Suprapubic skin (tissue), 4 donors: ENCODE data around the gene GALNT2.

Experiments used
- CTCF ChIP-seq, 2 donors: fragments of 200-600 bp in 1 of 2; fragments of 450-650 bp in 1 of 2; sonication (generic) in 1 of 2; IDR thresholded peaks; one replicate each; pipeline ENCODE4 v1.5.1; 2016 to 2019; ENCODE audit warnings: antibody characterized with exemption in 2 of 2, mild to moderate bottlenecking in 1 of 2, moderate library complexity in 1 of 2
- EP300 ChIP-seq: sonication (generic); formaldehyde crosslinking; IDR thresholded peaks from one replicate; pipeline ENCODE4 v1.6.1; 2017; ENCODE audit warnings: antibody characterized with exemption
- POLR2A ChIP-seq, 2 donors: fragments of 450-650 bp; IDR thresholded peaks; one replicate each; pipeline ENCODE4 v1.6.1; 2017; ENCODE audit warnings: antibody characterized with exemption in 2 of 2, mild to moderate bottlenecking in 2 of 2, moderate library complexity in 2 of 2
- POLR2AphosphoS5 ChIP-seq, 3 donors: sonication (generic); formaldehyde crosslinking; IDR thresholded peaks; one replicate each; pipeline ENCODE4 v1.6.1; 2017; ENCODE audit warnings: antibody characterized with exemption in 3 of 3

GRCh38 chr1:230146709-230147108 is 79.7 kb downstream of the GALNT2 start:
- TF ChIP-seq CTCF (IDR thresholded peaks at IDR 0.05), result no peak
- no peak for TF ChIP-seq EP300
- TF ChIP-seq POLR2A (IDR thresholded peaks at IDR 0.05), result no peak
- no peak for TF ChIP-seq POLR2AphosphoS5 (IDR thresholded peaks at IDR 0.05)
